ENCODE measurements around the gene ARHGEF10L. TPM values are rescaled to one million over a fixed set of nuclear protein-coding genes. Genes with fewer than 3 reads are reported as not detected.

ARHGEF10L gene
- total RNA-seq, 1 donor = 16.8 TPM

- H3K4me3 ChIP-seq (ENCODE audit: low read depth, low read length) = no peak overlapping the region
- no peak for DNase-seq (ENCODE audit: low read depth)
- TF ChIP-seq CTCF (IDR thresholded peaks at IDR 0.05; ENCODE audit: insufficient read depth, low read depth, low read length) = no peak
Measured at GRCh38 chr1:17729909-17730308, 190.4 kb downstream of the ARHGEF10L start.

- DNase-seq (ENCODE audit: low read depth) = no peak
- TF ChIP-seq CTCF (IDR thresholded peaks at IDR 0.05; ENCODE audit: insufficient read depth, low read depth, low read length) = no peak
- no peak overlapping the region for H3K4me3 ChIP-seq (ENCODE audit: low read depth, low read length)
Measured at GRCh38 chr1:17731460-17731859, 192.0 kb downstream of the ARHGEF10L start.

- H3K4me3 ChIP-seq (ENCODE audit: low read depth, low read length) = no peak overlapping the region
- TF ChIP-seq CTCF (IDR thresholded peaks at IDR 0.05; ENCODE audit: insufficient read depth, low read depth, low read length) = no peak
- DNase-seq (ENCODE audit: low read depth) = peak; percentile 2
Measured at GRCh38 chr1:17732475-17732874, 193.0 kb downstream of the ARHGEF10L start.

- DNase-seq (ENCODE audit: low read depth) = no peak
- no peak for TF ChIP-seq CTCF (IDR thresholded peaks at IDR 0.05; ENCODE audit: insufficient read depth, low read depth, low read length)
- no peak overlapping the region for H3K4me3 ChIP-seq (ENCODE audit: low read depth, low read length)
Measured at GRCh38 chr1:17733661-17734060, 194.2 kb downstream of the ARHGEF10L start.

- TF ChIP-seq CTCF (IDR thresholded peaks at IDR 0.05; ENCODE audit: insufficient read depth, low read depth, low read length) = no peak
Measured at GRCh38 chr1:17734609-17735008, 195.1 kb downstream of the ARHGEF10L start.

GRCh38 chr1:17735348-17735747 is 195.8 kb downstream of the ARHGEF10L start:
- no peak for DNase-seq (ENCODE audit: low read depth)
- H3K4me3 ChIP-seq (ENCODE audit: low read depth, low read length) = no peak overlapping the region
- no peak for TF ChIP-seq CTCF (IDR thresholded peaks at IDR 0.05; ENCODE audit: insufficient read depth, low read depth, low read length)

More at GRCh38 chr1:17734609-17735008, 195.1 kb downstream of the ARHGEF10L start:
- no peak for DNase-seq (ENCODE audit: low read depth)
- no peak overlapping the region for H3K4me3 ChIP-seq (ENCODE audit: low read depth, low read length)

- no peak for DNase-seq (ENCODE audit: low read depth)
- no peak overlapping the region for H3K4me3 ChIP-seq (ENCODE audit: low read depth, low read length)
- TF ChIP-seq CTCF (IDR thresholded peaks at IDR 0.05; ENCODE audit: insufficient read depth, low read depth, low read length) = no peak
Measured at GRCh38 chr1:17735793-17736192, 196.3 kb downstream of the ARHGEF10L start.
